Fibroblast of mammary gland (primary cell): ENCODE measurements around the gene ABCG8.

ENCODE experiments used
- DNase-seq: peaks from one replicate; pipeline ENCODE4 v3.0.0-alpha.2; 2010; ENCODE audit warnings: low read depth
- H3K4me3 ChIP-seq: 2 replicates; pipeline ENCODE4 v1.5.1; 2011; ENCODE audit warnings: low read depth, mild to moderate bottlenecking, low read length, moderate library complexity; ENCODE audit not compliant: control insufficient read depth
- CTCF ChIP-seq: conservative IDR thresholded peaks from 2 replicates; pipeline ENCODE4 v1.5.1; 2011; ENCODE audit warnings: low read depth, low read length, inconsistent platforms; ENCODE audit not compliant: control insufficient read depth, insufficient read depth

Gene ABCG8

GRCh38 chr2:43931293-43931692 lies 92.5 kb downstream of the ABCG8 start:
- no peak for TF ChIP-seq CTCF
- H3K4me3 ChIP-seq: no peak overlapping the region
- DNase-seq: no peak
